ENCODE measurements around the gene CEP72.
"Not testable (repeated sequence)": the region's sequence is repeated elsewhere in the genome, so short reads cannot be mapped to it uniquely, and the experiment has no call there.

Gene CEP72

DNA sequence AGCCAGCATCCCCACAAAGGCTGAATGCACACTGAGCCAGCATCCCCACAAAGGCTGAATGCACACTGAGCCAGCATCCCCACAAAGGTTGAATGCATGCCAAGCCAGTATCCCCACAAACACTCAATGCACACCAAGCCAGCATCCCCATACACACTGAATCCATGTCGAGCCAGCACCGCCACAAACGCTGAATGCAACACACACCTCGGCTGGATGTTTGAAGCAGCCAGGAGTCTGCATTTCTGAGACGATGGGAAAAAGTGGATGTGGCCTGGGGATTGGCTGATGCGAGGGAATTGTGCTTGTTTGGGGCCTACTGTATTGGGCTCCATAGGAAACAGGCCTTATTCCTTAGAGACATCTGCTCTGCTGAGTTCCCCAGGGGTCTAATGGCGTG is 30.9 kb upstream of the CEP72 start:
- no peak for DNase-seq (ENCODE audit: low spot score)

DNA sequence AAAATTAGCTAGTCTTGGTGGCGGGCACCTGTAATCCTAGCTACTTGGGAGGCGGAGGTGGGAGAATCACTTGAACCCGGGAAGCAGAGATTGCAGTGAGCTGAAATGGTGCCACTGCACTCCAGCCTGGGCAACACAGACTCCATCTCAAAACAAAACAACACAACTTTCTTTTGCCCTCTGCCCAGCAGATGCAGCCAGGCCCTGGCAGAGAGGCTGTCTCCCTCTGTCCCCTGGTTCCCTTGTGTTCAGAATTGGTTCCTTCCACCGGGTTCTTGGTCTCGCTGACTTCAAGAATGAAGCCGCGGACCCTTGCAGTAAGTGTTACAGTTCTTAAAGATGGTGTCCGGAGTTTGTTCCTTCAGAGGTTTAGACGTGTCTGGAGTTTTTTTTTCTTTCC is 30.2 kb upstream of the CEP72 start:
- DNase-seq (ENCODE audit: low spot score): no peak

DNA sequence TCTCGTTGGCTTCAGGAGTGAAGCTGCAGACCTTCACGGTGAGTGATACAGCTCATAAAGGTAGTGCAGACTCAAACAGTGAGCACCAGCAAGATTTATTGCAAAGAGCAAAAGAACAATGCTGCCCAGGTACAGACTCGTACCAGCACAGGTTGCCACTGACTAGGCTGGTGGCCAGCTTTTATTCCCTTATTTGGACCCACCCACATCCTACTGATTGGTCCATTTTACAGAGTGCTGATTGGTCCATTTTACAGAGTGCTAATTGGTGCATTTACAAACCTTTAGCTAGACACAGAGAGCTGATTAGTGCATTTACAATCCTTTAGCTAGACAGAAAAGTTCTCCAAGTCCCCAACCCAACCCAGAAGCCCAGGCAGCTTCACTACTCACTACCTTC is 29.7 kb upstream of the CEP72 start:
- DNase-seq (ENCODE audit: low spot score): not testable (repeated sequence)

DNA sequence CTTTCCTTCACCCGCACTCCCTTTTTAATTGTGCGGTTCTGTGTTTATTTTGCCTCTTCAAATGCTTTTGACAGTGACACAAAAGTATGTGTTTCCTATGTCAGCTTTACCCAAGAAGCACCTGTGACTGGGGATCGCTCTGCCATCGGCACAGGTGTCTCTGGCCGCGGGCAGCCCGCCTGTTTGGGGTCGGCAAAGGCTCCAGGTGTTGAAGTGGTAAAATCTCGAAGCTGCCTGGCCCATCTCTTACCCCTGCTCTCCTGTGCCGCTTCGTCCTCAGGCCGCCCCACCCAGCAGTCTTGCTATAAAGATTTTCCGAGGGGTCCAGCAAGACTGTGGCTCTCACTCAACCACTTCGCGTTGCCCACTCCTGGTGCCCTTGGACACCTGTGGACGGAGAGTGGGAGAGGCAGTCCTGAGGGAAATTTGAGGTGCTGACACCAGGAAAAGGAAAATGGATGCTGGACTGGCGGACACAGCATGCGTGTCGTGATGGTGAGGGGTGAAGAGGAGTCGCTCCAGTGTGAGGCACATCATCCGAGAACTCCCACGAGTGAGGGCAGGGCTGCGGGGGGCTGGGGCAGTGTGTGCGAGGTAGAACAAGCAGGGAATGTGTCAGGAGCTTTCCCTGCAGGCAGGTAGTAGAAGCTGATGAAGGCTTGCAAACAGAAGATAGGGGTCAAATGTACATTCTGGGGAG is 29.1 kb upstream of the CEP72 start:
- DNase-seq (ENCODE audit: low spot score): no peak

DNA sequence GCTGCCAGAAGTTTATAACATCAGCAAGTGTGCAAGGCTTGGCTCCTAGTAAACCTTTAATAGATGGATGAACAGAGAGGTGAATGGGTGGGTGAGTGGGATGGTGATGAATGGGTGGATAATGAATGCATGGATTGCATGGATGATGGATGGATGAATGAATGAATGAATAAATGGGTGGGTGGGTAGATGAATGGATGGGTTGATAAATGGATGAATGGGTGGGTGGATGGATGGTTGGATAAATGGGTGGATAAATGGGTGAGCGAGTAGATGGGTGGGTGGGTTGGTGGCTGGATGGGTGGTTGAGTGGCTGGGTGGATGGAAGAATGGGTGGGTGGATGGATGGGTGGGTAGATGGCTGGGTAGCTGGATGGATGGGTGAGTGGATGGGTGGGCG is 28.5 kb upstream of the CEP72 start:
- DNase-seq (ENCODE audit: low spot score): no peak

DNA sequence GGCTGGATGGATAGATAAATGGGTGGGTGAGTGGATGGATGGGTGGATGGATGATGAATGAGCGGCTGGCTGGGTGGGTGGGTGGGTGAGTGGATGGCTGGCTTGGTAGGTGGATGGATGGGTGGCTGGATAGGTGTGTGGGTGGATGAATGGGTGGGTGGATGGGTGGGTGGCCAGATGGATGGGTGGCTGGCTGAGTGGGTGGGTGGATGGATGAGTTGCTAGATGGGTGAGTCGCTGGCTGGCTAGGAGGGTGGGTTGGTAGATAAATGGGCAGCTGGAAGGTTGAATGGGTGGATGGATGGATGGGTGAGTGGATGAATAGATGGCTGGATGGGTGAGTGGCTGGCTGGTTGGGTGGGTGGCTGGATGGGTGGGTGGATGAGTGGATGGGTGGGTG is 27.9 kb upstream of the CEP72 start:
- DNase-seq (ENCODE audit: low spot score): no peak

DNA sequence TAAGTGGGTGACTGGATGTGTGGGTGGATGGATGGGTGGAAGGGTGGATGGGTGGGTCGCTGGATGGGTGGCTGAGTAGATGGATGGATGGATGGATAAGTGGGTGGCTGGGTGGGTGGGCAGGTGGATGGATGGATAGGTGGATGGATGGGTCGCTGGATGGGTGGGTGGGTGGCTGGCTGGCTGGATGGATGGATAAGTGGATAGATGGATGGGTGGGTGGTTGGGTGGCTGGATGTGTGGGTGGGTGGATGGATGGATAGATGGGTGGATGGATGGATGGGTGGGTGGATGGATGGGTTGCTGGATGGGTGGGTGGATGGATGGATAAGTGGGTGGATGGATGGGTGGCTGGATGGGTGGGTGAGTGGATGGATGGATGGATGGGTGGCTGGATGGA is 27.3 kb upstream of the CEP72 start:
- DNase-seq (ENCODE audit: low spot score): no peak

DNA sequence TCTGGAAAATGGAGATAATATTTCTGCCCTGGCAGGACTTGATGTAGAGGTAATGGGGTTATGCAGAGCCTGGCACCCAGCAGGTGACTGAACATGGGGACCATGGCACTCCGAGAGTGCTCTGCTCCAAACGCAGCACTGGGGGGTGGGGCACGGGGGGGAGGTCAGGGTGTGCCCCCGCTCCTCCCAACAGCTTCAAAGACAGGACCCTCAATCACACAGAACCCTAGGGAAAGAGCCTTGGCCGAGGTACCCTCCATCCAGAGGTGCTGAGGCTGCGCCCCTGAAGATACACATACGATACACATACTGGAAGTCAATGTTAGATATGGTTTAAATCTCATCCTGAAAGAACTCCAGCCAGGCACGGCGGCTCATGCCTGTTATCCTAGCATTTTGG is 26.6 kb upstream of the CEP72 start:
- DNase-seq (ENCODE audit: low spot score): no peak

DNA sequence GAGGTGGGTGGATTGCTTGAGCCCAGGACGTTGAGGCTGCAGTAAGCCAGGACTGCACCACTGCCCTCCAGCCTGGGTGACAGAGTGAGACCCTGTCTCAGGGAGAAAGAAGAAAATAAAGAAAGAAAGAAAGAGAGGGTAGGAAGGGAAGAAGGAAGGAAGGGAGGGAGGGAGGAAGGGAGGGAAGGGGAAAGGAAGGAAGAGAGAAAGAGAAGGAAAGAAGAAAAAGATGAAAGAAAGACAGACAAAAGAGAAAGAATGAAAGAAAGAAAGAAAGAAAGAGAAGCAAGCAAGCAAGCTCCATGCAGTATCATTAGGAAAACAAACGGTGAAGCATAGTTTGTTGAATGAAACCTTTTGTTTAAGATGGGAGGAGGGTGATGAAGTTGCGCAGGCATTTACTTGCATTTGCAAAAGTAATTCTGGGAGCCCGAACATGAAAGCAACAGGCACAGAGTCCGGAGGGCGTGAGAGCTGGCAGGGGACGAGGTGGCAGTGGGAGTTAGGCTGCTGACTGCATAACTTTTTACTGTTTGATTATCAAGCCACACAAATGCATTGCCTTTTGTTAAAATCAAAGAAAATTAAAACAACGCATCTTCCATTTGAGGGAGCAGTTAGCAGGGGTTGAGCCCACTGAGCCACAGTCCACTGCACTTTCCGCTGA is 26.0 kb upstream of the CEP72 start:
- no peak for DNase-seq (ENCODE audit: low spot score)

DNA sequence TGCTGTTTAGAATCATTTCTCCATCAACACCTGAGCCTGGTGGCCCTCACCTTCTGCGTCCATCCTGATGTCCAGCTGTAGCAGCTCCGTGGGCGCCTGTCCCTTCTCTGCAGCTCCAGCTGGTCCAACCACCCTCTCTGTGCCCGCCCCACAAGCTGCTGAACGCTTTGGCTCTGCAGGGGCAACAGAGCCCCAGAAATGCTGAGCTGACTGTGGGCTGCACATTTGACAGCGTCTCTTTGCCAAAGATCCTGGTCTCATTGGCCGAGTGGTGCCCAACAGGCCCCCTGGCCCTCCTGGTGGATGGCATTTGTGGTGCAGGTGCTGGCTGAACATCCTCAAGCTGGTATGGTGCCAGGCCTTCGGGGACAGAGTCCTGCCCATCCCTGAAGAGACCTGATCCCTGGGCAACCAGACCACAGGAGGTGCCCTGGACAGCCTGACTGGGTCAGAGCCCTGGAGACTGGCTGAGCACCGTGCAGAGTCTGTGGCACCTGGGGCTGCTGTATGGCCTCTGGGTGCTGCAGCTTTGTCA is 25.3 kb upstream of the CEP72 start:
- no peak for DNase-seq (ENCODE audit: low spot score)

DNA sequence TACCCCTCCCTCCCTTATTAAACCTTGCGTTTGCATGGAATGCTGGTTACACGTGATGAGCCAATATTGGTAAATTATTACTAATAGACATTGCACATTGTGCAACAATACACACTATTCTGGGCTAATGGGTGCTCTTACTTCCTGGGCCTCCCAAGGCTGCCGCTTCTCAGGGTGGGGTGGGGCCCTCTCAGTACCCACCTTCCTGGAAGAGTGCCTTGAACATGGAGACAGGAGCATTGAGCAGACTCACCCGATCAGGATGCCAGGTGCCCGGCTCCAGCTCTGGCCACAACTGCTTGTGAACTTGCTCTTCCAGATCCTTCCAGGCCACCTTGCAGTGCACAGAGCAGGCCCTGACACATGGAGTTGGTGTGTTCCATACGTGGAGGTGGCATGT is 24.7 kb upstream of the CEP72 start:
- no peak for DNase-seq (ENCODE audit: low spot score)

DNA sequence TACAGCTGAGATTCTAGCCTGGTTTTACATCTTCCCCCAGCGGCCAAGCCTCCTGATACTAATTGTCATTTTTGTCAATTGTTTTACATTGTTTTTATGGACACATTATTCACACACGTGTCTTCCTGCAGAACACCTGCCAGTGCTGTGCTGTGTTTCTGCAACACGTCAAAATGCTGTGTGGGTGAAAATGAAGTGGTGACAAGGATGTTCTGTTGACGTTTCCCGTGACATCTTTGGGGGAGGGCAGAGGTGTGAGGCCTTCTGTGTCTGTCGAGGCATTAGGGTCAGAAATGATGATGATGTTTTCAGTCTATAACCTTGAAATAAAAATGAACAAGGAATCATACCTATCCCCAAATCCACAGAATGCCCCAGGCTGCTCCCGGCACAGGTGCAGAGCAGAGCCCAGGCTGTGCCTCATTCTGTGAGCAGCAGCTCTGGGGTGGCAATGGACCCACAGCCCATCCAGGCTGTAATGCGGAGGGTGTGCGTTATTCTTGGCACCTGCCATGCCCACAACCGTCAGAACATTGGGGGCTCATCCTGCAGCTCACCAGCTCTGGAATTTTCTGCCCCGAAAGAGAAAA is 23.6 kb upstream of the CEP72 start:
- no peak for DNase-seq (ENCODE audit: low spot score)

DNA sequence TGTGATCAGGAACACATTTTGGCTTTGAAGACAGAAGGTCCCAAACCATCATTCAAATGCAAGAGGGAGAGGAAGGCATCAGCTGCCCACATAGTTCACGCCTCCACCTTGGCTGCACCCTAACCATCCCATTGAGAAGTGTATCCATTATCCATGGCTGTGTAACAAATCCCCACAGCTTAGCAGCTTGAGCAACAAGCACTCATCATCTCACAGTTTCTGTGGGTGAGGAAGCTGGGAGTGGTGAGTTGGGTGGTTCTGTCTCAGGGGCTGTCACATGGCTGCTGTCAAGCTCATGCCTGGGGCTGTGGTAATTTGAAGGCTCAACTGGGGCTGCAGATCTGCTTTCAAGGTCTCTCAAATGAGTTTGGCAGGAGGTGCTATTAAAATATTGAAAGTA is 23.0 kb upstream of the CEP72 start:
- DNase-seq (ENCODE audit: low spot score): no peak

DNA sequence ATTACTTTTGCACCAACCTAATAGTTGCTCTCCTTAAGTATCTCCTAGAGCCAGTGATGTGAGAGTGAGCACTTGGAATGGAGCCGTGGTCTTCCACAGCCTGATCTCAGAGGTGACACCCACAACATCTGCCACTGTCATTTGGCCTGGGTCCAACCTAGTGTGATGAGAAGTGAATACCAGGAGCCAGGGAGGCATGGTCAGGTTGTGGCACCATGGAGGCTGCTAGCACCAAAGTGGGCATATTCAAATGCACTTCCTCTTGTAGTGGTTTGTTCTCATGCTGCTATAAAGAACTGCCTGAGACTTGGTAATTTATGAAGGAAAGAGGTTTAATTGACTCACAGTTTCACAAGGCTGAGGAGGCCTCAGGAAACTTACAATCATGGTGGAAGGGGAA is 22.6 kb upstream of the CEP72 start:
- DNase-seq (ENCODE audit: low spot score): no peak

DNA sequence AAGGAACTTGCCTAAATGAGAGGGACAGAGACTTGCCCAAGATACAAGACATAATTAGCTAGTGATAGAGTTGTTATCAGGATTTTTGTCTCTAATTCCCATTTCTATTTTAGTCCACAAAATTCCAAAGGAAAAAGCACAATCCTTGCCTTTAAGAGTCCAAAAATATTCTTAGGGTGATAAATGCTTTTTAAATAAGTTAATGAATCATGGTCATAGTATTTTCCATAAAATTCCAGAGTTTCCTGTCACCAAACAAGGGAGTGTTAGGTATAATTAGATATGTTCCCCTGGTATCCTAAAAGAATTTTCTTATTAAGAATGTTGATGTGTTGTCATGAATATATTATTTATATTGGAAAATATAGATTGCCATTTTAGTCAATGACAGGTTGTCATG is 21.8 kb upstream of the CEP72 start:
- DNase-seq (ENCODE audit: low spot score): no peak

DNA sequence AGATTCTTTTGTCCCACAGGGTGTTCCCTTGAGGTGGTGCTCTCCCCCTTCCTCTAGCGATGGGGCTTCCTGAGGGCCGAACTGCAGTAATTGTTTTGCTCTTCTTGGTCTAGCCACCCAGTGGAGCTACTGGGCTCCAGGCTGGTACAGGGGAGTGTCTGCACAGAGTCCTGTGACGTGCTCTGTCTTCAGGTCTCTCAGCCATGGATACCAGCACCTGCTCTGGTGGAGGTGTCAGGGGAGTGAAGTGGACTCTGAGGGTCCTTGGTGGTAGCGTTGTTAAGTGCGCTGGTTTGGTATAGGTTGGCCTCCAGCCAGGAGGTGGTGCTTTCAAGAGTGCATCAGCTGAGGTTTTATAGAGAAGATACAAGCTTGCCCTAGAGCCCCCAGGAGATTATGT is 20.4 kb upstream of the CEP72 start:
- no peak for DNase-seq (ENCODE audit: low spot score)

DNA sequence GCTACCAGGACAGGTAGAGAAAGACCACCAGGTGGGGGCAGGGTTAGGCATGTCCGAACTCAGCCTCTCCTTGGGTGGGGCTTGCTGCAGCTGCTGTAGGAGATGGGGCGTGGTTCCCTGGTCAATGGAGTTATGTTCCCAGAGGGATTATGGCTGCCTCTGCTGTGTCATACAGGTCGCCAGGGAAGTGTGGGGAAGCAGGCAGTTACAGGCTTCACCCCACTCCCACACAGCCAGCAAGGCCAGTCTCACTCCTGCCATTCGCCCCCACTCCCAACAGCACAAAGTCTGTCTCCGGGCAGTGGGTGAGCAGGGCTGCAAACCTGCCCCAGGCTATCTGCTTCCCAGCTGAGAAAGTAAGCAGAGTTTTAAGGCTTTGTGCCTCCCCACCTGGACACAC is 20.0 kb upstream of the CEP72 start:
- DNase-seq (ENCODE audit: low spot score): no peak

DNA sequence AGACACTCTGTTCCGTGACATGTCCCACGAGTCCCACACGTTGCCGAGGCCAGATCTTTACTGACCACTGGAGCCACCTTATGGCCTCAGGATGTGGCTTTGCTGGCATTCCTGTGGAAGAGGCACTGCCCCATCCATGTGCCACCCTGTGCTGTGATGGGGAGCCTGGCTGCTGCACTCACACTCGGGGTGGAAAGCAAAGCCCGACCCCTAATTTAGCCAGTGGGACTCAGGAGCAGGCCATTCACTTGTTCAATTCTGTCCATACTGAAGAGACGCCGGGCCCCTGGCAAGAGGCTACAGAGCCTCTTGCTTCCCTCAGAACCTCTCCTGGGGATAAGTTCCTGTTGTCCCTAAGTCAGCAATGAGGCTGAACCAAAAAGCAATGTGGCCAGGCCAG is 18.6 kb upstream of the CEP72 start:
- no peak for DNase-seq (ENCODE audit: low spot score)

DNA sequence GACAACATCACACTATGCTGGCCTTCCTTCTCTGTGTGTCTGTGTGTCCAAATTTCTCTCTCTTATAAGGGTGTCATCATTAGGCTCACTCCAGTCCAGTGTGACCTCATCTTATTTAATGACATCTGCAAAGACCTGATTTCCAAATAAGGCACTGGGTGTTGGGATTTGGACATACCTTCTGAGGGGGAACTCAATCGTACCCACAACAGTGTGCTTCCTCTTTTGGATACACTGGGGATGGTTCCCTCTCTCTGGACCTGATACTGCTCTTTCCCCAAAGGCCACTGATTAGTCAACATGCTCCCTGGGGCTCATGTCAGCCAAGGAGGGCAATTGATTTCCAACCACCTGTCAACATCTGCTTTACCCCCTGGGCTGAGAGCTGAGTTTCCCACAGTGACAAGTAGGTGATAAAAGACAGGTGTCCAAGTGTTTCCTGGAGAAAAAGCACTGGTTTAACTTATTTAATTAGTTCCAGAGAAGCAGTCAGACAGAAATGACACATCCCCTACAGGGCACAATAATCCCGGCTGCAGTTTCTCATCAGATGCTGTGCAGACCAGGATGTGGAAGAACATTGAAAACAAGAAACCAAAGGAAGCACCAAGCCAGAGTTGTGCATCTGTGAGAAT is 17.8 kb upstream of the CEP72 start:
- DNase-seq (ENCODE audit: low spot score): no peak

DNA sequence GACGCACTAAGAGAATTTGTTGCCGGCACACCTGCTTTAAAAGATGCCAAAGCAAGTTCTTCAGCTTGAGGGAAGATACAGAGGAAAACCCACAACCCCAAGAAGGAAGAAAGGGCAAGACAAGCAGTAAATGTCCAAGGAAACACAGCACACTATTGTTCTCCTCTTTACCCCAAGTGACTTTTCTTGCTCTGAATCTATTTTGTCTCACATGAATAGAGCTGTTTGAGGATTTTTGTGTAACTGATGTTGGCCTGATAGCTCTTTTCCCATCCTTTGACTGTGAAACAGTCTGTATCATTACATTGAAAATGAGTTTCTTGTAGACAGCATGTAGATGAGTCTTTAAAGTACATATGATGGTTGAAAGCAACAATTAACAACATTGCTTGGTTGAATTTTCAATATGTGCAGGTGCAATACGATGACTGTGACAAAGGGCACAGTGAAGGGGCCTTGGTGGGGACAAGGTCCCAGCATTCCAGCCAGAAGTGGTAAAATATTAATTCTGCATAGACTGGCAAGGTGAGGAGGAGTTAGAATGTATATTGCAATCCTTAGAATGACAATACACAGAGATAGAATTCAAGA is 16.8 kb upstream of the CEP72 start:
- DNase-seq (ENCODE audit: low spot score): no peak

DNA sequence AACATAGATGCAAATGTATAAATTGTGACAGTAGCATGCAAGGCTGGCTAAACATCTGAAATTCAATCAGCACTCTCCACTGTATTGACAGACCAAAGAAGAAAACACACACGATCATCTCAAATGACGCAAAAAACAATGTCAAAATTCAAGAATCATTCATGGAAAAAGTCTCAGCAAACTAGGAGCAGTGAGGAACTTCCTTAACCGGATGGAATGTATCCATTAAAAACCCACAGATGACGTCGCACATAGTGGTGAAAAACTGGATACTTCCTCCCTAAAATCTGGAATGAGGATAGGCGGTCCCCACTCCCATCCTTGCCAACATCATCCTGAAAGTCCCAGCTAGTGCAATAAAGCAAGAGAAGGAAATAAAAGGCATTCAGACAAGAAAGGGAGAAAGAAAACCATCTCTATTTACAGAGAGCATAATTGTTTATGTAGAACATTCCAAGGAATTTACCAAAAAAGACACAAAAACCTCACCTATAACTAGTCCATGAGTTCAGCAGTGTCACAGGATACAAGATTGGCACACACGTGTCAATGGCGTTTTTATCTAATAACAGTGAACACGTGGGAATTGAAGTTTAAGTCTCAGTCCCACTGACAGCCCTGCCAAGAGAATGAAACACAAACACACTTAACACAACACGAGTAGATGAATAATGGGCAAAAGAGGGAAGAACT is 14.1 kb upstream of the CEP72 start:
- DNase-seq (ENCODE audit: low spot score): no peak

DNA sequence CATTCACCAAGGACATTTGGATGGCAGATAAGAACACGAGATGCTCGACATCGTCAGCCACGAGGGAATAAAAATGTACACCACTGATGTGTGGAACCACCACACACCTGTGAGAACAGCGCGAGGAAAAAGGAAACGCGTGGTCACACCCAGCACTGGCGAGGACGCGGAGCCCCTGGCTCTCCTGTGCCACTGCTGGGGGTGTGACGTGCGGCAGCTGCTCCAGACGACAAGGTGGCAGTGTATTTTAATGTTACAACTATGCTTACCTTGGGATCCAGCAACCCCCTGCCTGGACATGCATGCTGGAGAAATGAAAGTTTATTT is 13.6 kb upstream of the CEP72 start:
- DNase-seq (ENCODE audit: low spot score): no peak

Data from cerebellar cortex (tissue), 1 donor.